Ishikawa (cell line): ENCODE data around the gene MAP3K4.

Source experiments
- CEBPB ChIP-seq: IDR thresholded peaks from 2 replicates; pipeline ENCODE4 v1.6.1; 2012
- CREB1 ChIP-seq: IDR thresholded peaks from 2 replicates; pipeline ENCODE4 v1.6.1; 2012; ENCODE audit warnings: low read depth
- EGR1 ChIP-seq: IDR thresholded peaks from 2 replicates; pipeline ENCODE4 v1.6.1; 2012
- EP300 ChIP-seq: IDR thresholded peaks from 2 replicates; pipeline ENCODE4 v1.6.1; 2012; ENCODE audit warnings: borderline replicate concordance
- FOXM1 ChIP-seq: IDR thresholded peaks from 2 replicates; pipeline ENCODE4 v1.6.1; 2012; ENCODE audit warnings: low read depth, borderline replicate concordance
- NFIC ChIP-seq: IDR thresholded peaks from 2 replicates; pipeline ENCODE4 v1.6.1; 2012
- RAD21 ChIP-seq: IDR thresholded peaks from 2 replicates; pipeline ENCODE4 v1.6.1; 2012; ENCODE audit warnings: low read depth
- REST ChIP-seq: IDR thresholded peaks from 2 replicates; pipeline ENCODE4 v1.6.1; 2012; ENCODE audit warnings: low read depth, mild to moderate bottlenecking
- TAF1 ChIP-seq: IDR thresholded peaks from 2 replicates; pipeline ENCODE4 v1.6.1; 2012; ENCODE audit warnings: low read depth, mild to moderate bottlenecking
- TCF12 ChIP-seq: IDR thresholded peaks from 2 replicates; pipeline ENCODE4 v1.6.1; 2012; ENCODE audit warnings: low read depth
- TEAD4 ChIP-seq: IDR thresholded peaks from 2 replicates; pipeline ENCODE4 v1.6.1; 2012
- YY1 ChIP-seq: IDR thresholded peaks from 2 replicates; pipeline ENCODE4 v1.6.1; 2012; ENCODE audit warnings: low read depth
- ZBTB7A ChIP-seq: IDR thresholded peaks from 2 replicates; pipeline ENCODE4 v1.6.1; 2012; ENCODE audit warnings: low read depth
- TF ChIP-seq, protein P1 (sequence below): IDR thresholded peaks from 2 replicates; pipeline ENCODE4 v1.6.1; 2012
- TF ChIP-seq, protein P2 (sequence below): IDR thresholded peaks from 2 replicates; pipeline ENCODE4 v1.6.1; 2012

Gene MAP3K4

DNA sequence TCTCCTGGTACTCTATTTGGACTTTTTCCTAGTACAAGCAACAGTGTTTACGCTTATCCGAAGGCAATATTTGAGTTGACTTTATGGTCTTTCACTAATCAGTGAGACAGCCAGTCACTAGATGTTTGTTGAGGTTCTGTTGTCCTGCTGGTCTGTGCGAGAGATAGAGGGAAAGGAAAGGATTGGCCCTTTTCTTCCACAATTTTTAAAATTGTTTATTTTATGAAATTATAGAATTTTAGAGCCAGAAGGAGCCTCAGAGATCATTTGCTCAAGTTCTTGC lies 44.4 kb downstream of the MAP3K4 start:
- TF ChIP-seq REST: no peak
- no peak for TF ChIP-seq CREB1
- no peak for TF ChIP-seq RAD21
- no peak for TF ChIP-seq EP300
- no peak for TF ChIP-seq FOXM1
- TF ChIP-seq, protein P1, sequence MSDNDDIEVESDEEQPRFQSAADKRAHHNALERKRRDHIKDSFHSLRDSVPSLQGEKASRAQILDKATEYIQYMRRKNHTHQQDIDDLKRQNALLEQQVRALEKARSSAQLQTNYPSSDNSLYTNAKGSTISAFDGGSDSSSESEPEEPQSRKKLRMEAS: no peak
- TF ChIP-seq NFIC: no peak
- TF ChIP-seq ZBTB7A: no peak
- TF ChIP-seq YY1: no peak
- TF ChIP-seq, protein P2, sequence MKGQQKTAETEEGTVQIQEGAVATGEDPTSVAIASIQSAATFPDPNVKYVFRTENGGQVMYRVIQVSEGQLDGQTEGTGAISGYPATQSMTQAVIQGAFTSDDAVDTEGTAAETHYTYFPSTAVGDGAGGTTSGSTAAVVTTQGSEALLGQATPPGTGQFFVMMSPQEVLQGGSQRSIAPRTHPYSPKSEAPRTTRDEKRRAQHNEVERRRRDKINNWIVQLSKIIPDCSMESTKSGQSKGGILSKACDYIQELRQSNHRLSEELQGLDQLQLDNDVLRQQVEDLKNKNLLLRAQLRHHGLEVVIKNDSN: no peak
- no peak for TF ChIP-seq CEBPB
- no peak for TF ChIP-seq TCF12
- no peak for TF ChIP-seq EGR1
- TF ChIP-seq TAF1: no peak
- TF ChIP-seq TEAD4: no peak

GRCh38 chr6:161037873-161038228 lies 46.3 kb downstream of the MAP3K4 start:
- TF ChIP-seq RAD21: no peak
- no peak for TF ChIP-seq TAF1
- no peak for TF ChIP-seq EGR1
- TF ChIP-seq, protein P1: no peak
- no peak for TF ChIP-seq FOXM1
- TF ChIP-seq NFIC: no peak
- TF ChIP-seq REST: no peak
- no peak for TF ChIP-seq EP300
- no peak for TF ChIP-seq CEBPB
- TF ChIP-seq CREB1: no peak

GRCh38 chr6:161038229-161039031 lies 46.9 kb downstream of the MAP3K4 start:
- TF ChIP-seq RAD21 (no peak), NFIC (no peak), CEBPB (no peak), CREB1 (no peak), REST (no peak), EGR1 (no peak), TEAD4 (no peak), EP300 (no peak)
- TF ChIP-seq, protein P1: no peak

DNA sequence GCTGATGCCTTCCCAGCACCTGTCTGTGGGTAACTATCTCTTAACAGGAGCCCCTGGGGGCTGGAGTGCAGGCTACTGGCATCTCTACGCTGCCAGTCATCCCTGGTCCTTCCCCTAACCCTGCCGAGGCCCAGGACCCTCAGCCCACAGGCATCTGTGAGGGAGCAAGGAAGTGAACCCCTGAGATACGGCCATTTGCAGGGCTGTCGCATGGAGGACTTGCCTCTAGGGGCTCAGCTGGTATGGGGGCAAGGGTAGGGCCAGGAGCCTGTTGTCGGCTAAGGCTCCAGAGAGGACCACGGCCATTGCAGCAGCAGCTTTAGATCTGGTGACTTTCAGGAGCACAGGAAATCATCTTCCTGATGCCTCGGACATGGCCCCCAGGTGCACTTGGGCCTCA lies 49.7 kb downstream of the MAP3K4 start:
- TF ChIP-seq EGR1 (no peak), CEBPB (no peak), REST (no peak), CREB1 (no peak)
